ENCODE measurements around the gene COL15A1. TPM values are rescaled to one million over a fixed set of nuclear protein-coding genes. Genes with fewer than 3 reads are reported as not detected.

The COL15A1 gene
- total and polyA plus RNA-seq, 8 donors, result 10.7 to 173 (median 27.8) TPM

DNA sequence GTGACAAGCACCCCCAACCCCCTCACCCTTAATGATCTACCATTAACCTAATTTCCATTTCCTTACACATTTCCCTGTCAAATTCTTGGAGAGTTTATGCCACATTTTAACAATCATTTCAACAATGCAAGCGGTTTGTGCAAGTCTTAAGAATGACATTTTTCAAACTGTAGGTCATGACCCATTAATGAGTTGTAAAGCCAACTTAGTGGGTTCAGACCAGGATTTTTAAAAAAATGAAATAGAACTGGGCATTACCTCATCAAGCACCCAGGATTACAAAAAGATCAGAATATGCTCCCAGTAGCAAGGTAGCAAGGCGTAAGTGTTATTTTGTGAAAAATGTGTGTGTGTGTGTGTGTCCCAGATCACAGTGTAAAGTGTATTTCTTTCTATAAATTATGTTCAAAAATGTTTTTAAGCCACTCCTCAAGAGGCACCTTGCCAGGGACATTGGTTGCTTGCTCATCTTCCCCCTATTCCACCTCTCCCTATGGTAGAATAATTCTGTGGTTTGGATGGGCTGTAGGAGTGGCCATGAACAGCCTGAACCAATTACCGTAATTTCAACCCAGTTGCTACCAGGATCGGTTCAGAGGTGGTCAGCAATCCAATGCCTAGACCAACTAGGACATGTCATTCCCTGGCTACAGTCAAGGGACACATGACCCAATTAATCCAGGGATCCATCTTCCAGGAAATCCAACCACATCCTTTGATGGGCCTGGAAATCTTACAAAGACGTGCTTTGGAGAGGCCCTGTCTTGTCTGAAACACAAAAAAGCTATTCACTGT is 146.8 kb downstream of the COL15A1 start:
- H3K36me3 ChIP-seq, result no peaks in the 10 kb centered on the region
- no peaks in the 10 kb centered on the region for H3K4me1 ChIP-seq
- no peak overlapping the region for H3K4me3 ChIP-seq
- no peak for DNase-seq
- TF ChIP-seq POLR2AphosphoS5 (IDR thresholded peaks at IDR 0.05) (no peak), EP300 (IDR thresholded peaks at IDR 0.05) (no peak), POLR2A (IDR thresholded peaks at IDR 0.05) (no peak)
- TF ChIP-seq, protein P1, sequence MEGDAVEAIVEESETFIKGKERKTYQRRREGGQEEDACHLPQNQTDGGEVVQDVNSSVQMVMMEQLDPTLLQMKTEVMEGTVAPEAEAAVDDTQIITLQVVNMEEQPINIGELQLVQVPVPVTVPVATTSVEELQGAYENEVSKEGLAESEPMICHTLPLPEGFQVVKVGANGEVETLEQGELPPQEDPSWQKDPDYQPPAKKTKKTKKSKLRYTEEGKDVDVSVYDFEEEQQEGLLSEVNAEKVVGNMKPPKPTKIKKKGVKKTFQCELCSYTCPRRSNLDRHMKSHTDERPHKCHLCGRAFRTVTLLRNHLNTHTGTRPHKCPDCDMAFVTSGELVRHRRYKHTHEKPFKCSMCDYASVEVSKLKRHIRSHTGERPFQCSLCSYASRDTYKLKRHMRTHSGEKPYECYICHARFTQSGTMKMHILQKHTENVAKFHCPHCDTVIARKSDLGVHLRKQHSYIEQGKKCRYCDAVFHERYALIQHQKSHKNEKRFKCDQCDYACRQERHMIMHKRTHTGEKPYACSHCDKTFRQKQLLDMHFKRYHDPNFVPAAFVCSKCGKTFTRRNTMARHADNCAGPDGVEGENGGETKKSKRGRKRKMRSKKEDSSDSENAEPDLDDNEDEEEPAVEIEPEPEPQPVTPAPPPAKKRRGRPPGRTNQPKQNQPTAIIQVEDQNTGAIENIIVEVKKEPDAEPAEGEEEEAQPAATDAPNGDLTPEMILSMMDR (IDR thresholded peaks at IDR 0.05), result no peak
- no peaks in the 10 kb centered on the region for H3K27me3 ChIP-seq
- intact Hi-C loops (cut with DNase I; ENCODE audit: low total_unique reads), result no loop called here
- WGBS, 5 donors, result 87 to 94% (median 88%) methylated on average over 5 of the region's 5 CpGs
- H3K27ac ChIP-seq, result no peak overlapping the region
- peaks cover 0 to 10% (median 4%) of the 10 kb centered on the region in 4 donors for H3K9me3 ChIP-seq

DNA sequence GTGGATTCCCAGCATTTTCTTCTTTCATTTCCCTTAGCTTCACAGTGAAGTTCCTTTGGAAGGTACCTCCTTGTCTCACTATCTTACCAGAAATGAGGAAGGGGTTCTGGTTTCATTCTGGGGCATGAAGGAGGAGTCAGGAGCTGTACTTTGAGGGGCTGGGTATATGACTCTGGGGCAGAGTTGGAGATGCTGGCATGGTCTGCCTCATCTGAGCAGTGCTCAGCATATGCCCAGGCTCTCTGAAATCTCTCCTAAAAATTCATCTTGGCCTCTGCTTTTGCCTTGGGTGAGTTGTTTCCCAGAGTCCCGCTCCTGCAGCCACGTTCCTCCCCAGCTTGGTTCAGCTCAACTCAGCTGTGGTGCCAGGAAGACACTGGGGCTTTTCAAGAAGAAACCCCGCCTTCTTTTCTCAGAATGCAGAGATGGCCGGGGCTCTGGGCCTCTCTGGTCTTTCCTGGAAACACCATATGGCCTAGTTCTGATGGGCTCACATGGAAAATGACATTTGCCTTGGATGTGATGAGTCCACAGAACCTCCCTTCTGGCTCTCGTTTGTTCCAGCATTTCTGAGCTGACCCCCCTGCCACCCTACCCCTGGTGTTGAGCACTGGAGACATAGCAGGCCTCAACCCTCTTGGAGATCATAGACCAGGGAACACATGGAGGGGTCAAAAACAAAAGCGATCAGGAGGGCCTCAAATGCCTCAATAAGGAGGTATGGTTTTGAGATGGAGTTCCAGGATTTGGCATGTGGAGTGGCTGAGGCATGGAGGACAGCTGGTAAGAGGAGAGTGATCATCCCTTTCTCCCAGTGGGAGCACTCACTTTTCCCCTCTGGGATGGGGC is 149.2 kb downstream of the COL15A1 start:
- Histone ChIP-seq H3K27me3 (no peaks in the 10 kb centered on the region), H3K4me1 (no peaks in the 10 kb centered on the region), H3K27ac (no peak overlapping the region), H3K9me3 (peaks cover 0 to 10% (median 4%) of the 10 kb centered on the region in 4 donors), H3K36me3 (no peaks in the 10 kb centered on the region), H3K4me3 (no peak overlapping the region)
- WGBS, 5 donors, result 76 to 83% (median 77%) methylated on average over 6 of the region's 6 CpGs
- DNase-seq, result no peak
- TF ChIP-seq POLR2A (IDR thresholded peaks at IDR 0.05), result no peak
- no peak for TF ChIP-seq POLR2AphosphoS5 (IDR thresholded peaks at IDR 0.05)
- TF ChIP-seq, protein P1 (IDR thresholded peaks at IDR 0.05), result no peak
- TF ChIP-seq EP300 (IDR thresholded peaks at IDR 0.05), result no peak
- intact Hi-C loops (cut with DNase I; ENCODE audit: low total_unique reads), result no loop called here

DNA sequence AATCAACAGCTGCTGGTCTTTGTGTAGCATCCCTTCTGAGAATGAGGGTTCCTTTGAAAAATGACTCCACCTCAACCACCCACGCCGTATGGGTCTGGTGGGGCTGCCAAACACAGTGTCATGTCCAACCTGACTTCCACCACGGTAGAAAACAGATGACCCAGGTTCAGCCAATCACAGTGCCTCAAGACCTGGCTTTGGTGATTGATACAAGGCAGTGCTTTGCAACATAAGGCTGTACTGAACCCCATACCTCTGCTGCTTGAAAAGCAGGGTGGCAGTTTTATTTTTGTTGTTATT is 149.7 kb downstream of the COL15A1 start:
- H3K27me3 ChIP-seq, result no peaks in the 10 kb centered on the region
- H3K4me1 ChIP-seq, result no peaks in the 10 kb centered on the region
- no peak overlapping the region for H3K27ac ChIP-seq
- 82 to 93% (median 85%) methylated on average over 3 of the region's 3 CpGs for WGBS, 5 donors
- intact Hi-C loops (cut with DNase I; ENCODE audit: low total_unique reads), result no loop called here
- H3K4me3 ChIP-seq, result no peak overlapping the region
- peaks cover 0 to 10% (median 4%) of the 10 kb centered on the region in 4 donors for H3K9me3 ChIP-seq
- H3K36me3 ChIP-seq, result no peaks in the 10 kb centered on the region
- no peak for DNase-seq
- no peak for TF ChIP-seq EP300 (IDR thresholded peaks at IDR 0.05)
- TF ChIP-seq, protein P1 (IDR thresholded peaks at IDR 0.05), result no peak
- no peak for TF ChIP-seq POLR2A (IDR thresholded peaks at IDR 0.05)
- no peak for TF ChIP-seq POLR2AphosphoS5 (IDR thresholded peaks at IDR 0.05)

DNA sequence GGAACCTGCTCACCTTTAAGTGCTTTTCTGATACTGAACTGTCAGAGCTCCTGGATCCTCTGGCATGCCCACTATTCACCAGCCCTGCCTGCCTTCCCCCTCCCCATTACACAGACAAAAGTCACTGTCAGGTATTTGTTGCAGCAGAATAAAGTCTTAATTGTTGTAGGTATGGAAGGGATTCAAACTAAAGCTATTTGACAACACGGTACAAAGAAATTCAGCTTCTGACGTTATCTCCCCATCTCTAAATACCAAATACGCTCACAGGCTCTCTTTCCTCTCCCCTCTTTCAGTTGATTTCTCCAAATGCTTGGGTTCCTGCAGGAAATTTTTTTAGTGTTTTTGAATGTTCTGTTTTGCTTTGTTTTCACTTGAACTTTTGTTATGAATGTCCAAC is 151.9 kb downstream of the COL15A1 start:
- H3K27me3 ChIP-seq, result no peaks in the 10 kb centered on the region
- H3K9me3 ChIP-seq, result no peaks in the 10 kb centered on the region
- no peak overlapping the region for H3K4me3 ChIP-seq
- intact Hi-C loops (cut with DNase I; ENCODE audit: low total_unique reads), result no loop called here
- TF ChIP-seq POLR2AphosphoS5 (IDR thresholded peaks at IDR 0.05) (no peak), POLR2A (IDR thresholded peaks at IDR 0.05) (no peak), EP300 (IDR thresholded peaks at IDR 0.05) (no peak)
- TF ChIP-seq, protein P1 (IDR thresholded peaks at IDR 0.05), result no peak
- WGBS, 5 donors, result 49 to 78% (median 70%) methylated on average over 3 of the region's 3 CpGs
- no peaks in the 10 kb centered on the region for H3K4me1 ChIP-seq
- DNase-seq, result no peak
- H3K36me3 ChIP-seq, result no peaks in the 10 kb centered on the region
- H3K27ac ChIP-seq, result no peak overlapping the region

Measured in stomach (tissue), 9 donors.